Spinal cord (tissue), 10 donors: ENCODE results near the gene GPR89A. TPM values are rescaled to one million over a fixed set of nuclear protein-coding genes. Genes with fewer than 3 reads are reported as not detected.
"Not testable (repeated sequence)": the region's sequence is repeated elsewhere in the genome, so short reads cannot be mapped to it uniquely, and the experiment has no call there.

Experiments
- DNase-seq, 6 donors: peaks; one replicate each; pipeline versions ENCODE4 v3.0.0 to v3.0.0-alpha.2; 2013 to 2015; ENCODE audit warnings: low spot score in 6 of 6, low read depth in 4 of 6
- H3K27ac ChIP-seq: one replicate; pipeline ENCODE4 v1.5.1; 2013; ENCODE audit warnings: low read depth, low read length, control low read depth
- H3K27me3 ChIP-seq: one replicate; pipeline ENCODE4 v1.6.1; 2013; ENCODE audit warnings: low read length; ENCODE audit not compliant: control insufficient read depth, insufficient read depth
- H3K36me3 ChIP-seq: one replicate; pipeline ENCODE4 v1.6.1; 2013; ENCODE audit warnings: low read length; ENCODE audit not compliant: control insufficient read depth, insufficient read depth
- H3K4me1 ChIP-seq: one replicate; pipeline ENCODE4 v1.6.1; 2013; ENCODE audit warnings: low read length; ENCODE audit not compliant: control insufficient read depth, insufficient read depth
- H3K4me3 ChIP-seq: one replicate; pipeline ENCODE4 v1.5.1; 2013; ENCODE audit warnings: low read depth, low read length, control low read depth
- H3K9me3 ChIP-seq: one replicate; pipeline ENCODE4 v1.6.1; 2013; ENCODE audit warnings: low read length; ENCODE audit not compliant: control insufficient read depth, insufficient read depth
- WGBS: methylation state at CpG from one replicate; pipeline ENCODE4 v1.1.5; 2013; ENCODE audit warnings: missing lambda C conversion rate; ENCODE audit not compliant: insufficient coverage; 5-methylcytosine and 5-hydroxymethylcytosine counted together
- polyA plus RNA-seq, 2 donors: library from polyadenylated mRNA; unstranded; fragments of 120-200 nt; gene quantifications; one replicate each; pipeline ENCODE4 v1.2.1, GENCODE V29; 2013; ENCODE audit not compliant: insufficient read length in 2 of 2
- total RNA-seq, 2 donors: library from RNA; depleted of rRNA in 1 of 2; stranded (reverse); fragments of 120-200 nt in 1 of 2; fragments of >200 nt in 1 of 2; gene quantifications; one replicate each; pipeline versions ENCODE4 v1.2.3 to v1.2.4, GENCODE V29; 2013 to 2014
- donor health status: healthy.

Gene GPR89A
- total and polyA plus RNA-seq, 4 donors = 28.3 to 48.1 (median 32.9) TPM

GRCh38 chr1:145711213-145711651 is 103.4 kb downstream of the GPR89A start:
- Histone ChIP-seq H3K27me3 (no peaks in the 10 kb centered on the region), H3K27ac (no peak overlapping the region), H3K4me3 (no peak overlapping the region), H3K9me3 (no peaks in the 10 kb centered on the region), H3K36me3 (no peaks in the 10 kb centered on the region), H3K4me1 (peaks cover 3% of the 10 kb centered on the region)
- WGBS = 38% methylated on average over 1 of the region's 3 CpGs
- no peak for DNase-seq

GRCh38 chr1:145714524-145715111 is 106.8 kb downstream of the GPR89A start:
- Histone ChIP-seq H3K4me1 (no peaks in the 10 kb centered on the region), H3K4me3 (no peak overlapping the region), H3K27me3 (no peaks in the 10 kb centered on the region), H3K27ac (no peak overlapping the region), H3K9me3 (no peaks in the 10 kb centered on the region), H3K36me3 (no peaks in the 10 kb centered on the region)
- WGBS = 75% methylated on average over 5 of the region's 6 CpGs
- no peak for DNase-seq

GRCh38 chr1:145716641-145717345 is 109.0 kb downstream of the GPR89A start:
- Histone ChIP-seq H3K4me1 (peaks cover 11% of the 10 kb centered on the region), H3K27ac (no peak overlapping the region), H3K4me3 (no peak overlapping the region), H3K9me3 (no peaks in the 10 kb centered on the region), H3K27me3 (peaks cover 3% of the 10 kb centered on the region), H3K36me3 (no peaks in the 10 kb centered on the region)
- 56% methylated on average over 9 of the region's 10 CpGs for WGBS
- peak in 1 of 6 donors; percentile 39 for DNase-seq

- Histone ChIP-seq H3K27ac (no peak overlapping the region), H3K4me3 (no peak overlapping the region), H3K36me3 (no peaks in the 10 kb centered on the region), H3K27me3 (peaks cover 3% of the 10 kb centered on the region), H3K9me3 (no peaks in the 10 kb centered on the region), H3K4me1 (peaks cover 11% of the 10 kb centered on the region)
- DNase-seq = no peak
- WGBS = 64% methylated on average over 1 of the region's 1 CpG
These were observed 110.0 kb downstream of the GPR89A start for GRCh38 chr1:145717833-145718232.

- H3K4me3 ChIP-seq, H3K27ac ChIP-seq, H3K9me3 ChIP-seq, H3K27me3 ChIP-seq, H3K36me3 ChIP-seq, DNase-seq: not testable (repeated sequence)
- peaks cover 11% of the 10 kb centered on the region for H3K4me1 ChIP-seq
- 100% methylated on average over 3 of the region's 5 CpGs for WGBS
These were observed 110.7 kb downstream of the GPR89A start for GRCh38 chr1:145718465-145718864.

DNA sequence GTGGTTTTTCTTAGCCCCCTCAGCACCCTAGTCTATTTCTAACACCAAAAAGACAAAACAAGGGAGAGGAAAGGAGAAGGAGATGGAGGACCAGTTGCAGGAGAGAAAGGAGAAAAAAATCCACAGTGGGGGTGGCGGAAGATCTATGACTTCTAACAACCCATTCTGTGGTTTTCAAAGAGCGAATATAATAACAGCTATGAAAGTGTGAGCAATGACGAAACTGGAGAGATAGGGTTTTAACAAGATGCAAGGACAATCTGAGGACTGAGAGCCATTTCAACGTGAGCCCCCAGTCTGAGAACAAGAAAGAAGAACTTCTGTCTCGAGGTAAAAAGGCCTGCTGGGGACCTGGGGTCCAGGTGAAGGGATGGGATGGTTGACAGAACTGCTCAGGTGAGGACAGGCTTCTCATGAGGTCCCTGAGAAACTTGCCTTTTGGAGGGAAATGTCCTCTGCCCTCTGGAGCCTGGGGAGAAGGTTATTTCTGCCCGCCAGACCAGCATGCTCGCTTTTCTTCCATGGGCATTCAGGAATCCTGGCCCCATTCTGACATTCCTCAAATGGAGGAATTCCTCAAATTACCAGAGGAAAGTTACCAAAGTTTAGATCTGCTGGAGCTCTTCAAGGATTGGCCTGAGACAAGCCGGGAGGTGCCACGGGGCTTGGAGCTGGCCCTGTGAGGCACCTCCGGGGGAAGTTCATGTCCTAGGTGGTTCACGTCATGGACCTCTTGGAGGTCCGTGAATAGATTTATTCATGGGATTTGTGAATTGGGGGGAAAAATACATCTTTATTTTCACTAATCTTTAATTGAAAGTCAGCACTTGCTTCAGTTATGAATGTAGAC is 111.7 kb downstream of the GPR89A start, which contains the start of gene CD160:
Gene CD160 (plus strand): TSS at position 270 of the 850 bp plus-strand sequence. CDS start 8,829 bp downstream, outside the sequence.
- H3K27ac ChIP-seq = no peak within 1 kb of the TSS
- H3K4me1 ChIP-seq = peaks cover 11% of the 10 kb centered on the region
- WGBS = 91% methylated on average over 7 of the region's 12 CpGs
- no peak for DNase-seq
- H3K4me3 ChIP-seq = no peak within 1 kb of the TSS
- no peaks in the 10 kb centered on the region for H3K36me3 ChIP-seq
- H3K9me3 ChIP-seq = no peaks in the 10 kb centered on the region
- peaks cover 3% of the 10 kb centered on the region for H3K27me3 ChIP-seq

Other genes with a start within 250 kb of the GPR89A start
- 1 to 10 TPM; 6.1 to 7.3 TPM for gene NBPF20, start 182.4 kb upstream of the GPR89A start, total RNA-seq
- gene NBPF20, start 182.4 kb upstream of the GPR89A start, polyA plus RNA-seq = 1 to 10 TPM; 3.2 to 3.4 TPM
- 10 to 100 TPM in 1 of 2 donors, 1 to 10 TPM in 1; 1.9 to 10.2 TPM for gene PDZK1, start 99.4 kb downstream of the GPR89A start, total RNA-seq
- gene PDZK1, start 99.4 kb downstream of the GPR89A start, polyA plus RNA-seq = 1 to 10 TPM; 2.9 to 3.4 TPM
- gene CD160, start 111.5 kb downstream of the GPR89A start, total RNA-seq = under 1 TPM; 0.11 to 0.30 TPM
- gene CD160, start 111.5 kb downstream of the GPR89A start, polyA plus RNA-seq = 1 to 10 TPM; 2.5 to 3.9 TPM
- gene RNF115, start 216.1 kb downstream of the GPR89A start, total RNA-seq = 10 to 100 TPM; 19.5 to 26.0 TPM
- 10 to 100 TPM; 19.1 to 25.4 TPM for gene RNF115, start 216.1 kb downstream of the GPR89A start, polyA plus RNA-seq
- 10 to 100 TPM; 24.8 to 31.0 TPM for gene POLR3C, start 216.2 kb downstream of the GPR89A start, total RNA-seq
- 10 to 100 TPM; 25.2 to 25.6 TPM for gene POLR3C, start 216.2 kb downstream of the GPR89A start, polyA plus RNA-seq
- gene NUDT17, start 237.6 kb downstream of the GPR89A start, total RNA-seq = 10 to 100 TPM in 1 of 2 donors, 1 to 10 TPM in 1; 3.9 to 11.8 TPM
- 10 to 100 TPM; 10.4 to 11.3 TPM for gene NUDT17, start 237.6 kb downstream of the GPR89A start, polyA plus RNA-seq